Fibroblast of skin of back (primary cell): ENCODE results near the gene CSTPP1.
A peak's percentile ranks its signal among the peaks of the same experiment; 100 is the strongest.
"Not testable (repeated sequence)": the region's sequence is repeated elsewhere in the genome, so short reads cannot be mapped to it uniquely, and the experiment has no call there.

ENCODE experiments used
- DNase-seq: peaks from one replicate; pipeline ENCODE4 v3.0.0-alpha.2; 2013

CSTPP1 gene

DNA sequence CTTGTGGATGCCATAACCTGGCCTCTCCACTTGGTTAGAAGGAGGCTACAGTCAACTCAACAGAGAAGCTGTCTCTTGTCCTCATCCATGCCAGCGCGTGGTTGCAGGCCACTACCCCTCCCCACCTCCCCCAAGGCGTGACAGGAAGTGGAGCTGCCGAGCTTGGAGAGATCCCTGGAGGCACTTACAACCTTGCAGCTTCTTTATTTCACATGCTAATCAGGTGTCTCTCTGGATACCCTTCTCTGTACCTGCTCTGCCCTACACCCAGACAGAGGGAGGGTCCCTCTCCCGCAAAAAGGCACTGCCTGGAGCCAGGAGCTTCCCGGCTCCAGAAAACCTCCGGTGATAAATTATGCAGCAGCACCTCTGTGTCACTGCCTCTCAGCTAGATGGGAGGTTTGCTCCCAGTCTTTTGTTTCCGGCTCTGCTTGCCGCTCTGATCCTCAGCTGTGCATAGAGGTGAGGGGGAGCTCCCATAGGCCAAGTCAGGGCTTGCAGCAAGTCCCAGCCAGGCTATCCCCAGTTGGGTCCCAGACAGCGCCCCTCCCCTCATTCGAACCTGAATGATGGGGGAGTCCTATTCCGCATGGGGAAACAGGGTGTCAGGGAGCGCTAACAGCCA lies 23.9 kb upstream of the CSTPP1 start:
- DNase-seq: peak; percentile 33

DNA sequence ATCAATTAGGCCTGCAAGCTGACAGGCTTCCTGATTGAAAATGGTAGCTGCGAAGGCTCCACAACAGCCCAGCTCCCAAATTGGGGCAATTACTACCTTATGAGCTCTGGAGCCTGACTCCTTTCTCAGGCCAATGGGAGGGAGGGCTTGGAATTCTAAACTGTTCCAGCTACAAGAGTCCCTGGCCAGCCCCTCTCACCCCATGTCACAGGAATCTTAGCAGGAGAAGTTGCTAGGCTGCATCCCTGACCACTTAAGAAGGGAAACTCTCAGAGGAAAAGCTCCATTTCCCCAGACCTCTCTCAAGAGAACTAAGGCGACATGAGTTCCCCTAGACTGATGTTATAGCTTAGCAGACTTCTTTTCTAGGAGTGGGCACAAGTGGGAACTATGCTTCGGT lies 23.1 kb upstream of the CSTPP1 start:
- DNase-seq: no peak

DNA sequence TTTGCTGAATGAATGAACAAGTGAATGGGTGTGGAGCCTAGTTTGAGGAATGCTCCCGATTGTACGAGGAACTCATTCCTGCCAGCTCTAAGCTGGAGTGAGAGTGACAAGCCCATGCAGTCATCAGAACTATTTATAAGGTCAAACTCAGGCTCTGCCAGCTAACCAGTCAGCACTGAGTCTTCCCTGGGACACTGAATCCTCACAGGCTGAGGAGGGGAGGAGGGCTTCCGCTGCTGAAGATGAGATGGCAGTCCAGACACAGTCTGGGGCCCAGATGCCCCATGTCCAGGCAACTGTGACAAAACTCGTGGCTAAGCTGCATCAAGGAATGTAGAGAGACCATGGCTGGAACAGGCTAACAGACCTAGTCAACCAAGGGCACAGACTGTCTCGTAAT lies 22.2 kb upstream of the CSTPP1 start:
- peak; percentile 79 for DNase-seq

DNA sequence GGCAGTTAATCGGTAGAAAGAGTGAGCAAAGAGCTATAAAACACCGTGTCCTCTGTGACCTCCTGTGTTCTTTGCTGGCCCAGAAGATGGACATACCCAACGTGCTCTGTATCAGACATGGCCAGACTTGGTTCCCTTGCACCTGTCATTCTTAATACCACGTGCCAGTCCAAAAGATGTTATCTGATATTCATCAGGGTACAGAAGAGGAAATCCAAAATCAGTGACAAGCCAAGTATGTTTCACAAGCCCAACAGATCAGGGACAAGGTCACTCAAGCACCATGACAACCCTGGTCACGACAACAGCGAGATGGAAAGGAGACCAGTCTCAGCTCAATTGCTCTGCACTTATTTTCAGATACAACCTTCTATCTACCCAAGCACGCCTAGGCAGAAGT lies 21.7 kb upstream of the CSTPP1 start:
- DNase-seq: no peak

DNA sequence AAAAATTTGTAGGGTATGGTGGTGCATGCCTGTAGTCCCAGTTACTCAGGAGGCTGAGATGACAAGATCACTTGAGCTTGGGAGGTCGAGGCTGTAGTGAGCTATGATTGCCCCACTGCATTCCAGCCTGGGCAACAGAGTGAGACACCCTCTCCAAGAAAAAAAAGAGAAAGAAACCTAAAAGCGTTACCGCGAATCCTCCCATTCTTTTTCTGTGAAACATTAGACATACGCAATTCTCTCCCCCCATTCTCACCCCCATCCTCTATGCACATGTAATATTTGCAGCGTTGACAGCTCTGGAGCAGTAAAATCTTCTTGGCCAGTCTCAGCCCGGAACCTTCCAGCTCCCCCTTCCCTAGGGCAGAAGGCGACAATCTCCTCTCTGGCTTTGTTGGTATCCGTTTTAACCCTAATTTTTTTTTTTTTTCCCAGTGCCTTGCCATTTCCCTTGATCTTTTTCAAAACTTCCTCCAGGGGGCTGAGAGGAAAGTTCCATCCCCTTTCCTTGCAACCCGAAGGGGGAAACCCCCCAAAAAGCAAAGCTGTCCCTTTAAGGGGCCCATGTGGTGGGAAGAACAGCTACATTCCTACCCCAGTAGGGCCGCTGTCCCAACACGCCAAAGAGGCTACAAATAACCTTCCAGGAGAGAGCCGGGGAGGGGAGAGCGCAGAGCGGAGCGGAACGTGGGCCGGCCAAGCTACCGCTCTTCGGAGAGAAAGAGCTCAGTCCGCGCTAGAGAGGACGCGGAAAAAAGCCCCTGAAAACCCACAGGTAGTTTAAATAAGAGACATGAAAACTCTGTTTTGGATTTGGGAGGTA lies 20.1 kb upstream of the CSTPP1 start:
- peak; percentile 79 for DNase-seq

DNA sequence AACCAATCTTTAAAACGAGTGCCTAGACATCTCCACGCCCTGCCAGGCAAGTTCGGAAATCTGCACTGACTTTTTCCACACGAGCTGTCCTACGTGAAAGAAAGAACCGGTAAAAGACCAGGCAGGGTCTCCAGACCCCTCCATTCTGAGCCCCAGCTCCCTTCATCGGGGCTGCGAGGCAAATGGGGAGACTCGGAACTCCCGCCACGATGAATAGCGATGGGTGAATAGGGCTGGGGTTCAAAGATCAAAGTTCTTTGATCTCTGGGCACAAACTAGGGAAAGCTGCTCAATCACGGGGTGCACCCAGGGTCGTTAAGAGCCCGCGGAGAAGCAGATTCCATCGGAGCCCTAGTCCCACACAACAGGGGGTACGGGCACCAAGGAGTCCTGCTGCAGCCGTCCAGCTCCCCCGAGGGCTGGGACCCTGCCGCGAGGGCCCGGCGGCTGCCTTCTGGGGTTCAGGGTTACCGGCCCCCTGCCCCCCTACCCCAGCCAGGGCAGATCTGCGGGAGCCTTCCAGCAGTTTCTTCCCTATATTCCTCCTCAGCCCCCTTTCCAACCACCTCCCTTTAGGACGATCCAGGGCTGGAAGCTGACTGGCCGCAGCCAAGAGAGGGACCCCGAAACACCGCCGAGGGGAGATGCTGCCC lies 19.3 kb upstream of the CSTPP1 start:
- no peak for DNase-seq

DNA sequence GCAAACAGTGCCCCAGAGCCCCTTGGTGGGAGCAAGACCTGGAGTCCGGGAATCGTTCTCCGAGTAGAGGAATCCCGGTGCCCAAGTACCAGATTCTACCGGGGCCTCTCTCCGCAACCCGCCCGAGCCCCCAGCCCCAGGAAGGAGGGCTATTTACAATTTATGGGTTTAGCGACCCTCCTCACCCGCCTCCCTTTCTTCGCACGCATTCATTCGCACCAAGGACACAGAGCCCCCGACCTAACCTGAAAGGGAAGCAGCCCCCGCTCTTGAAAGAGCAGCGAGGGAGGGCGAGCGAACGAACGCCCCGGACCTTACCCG lies 18.8 kb upstream of the CSTPP1 start:
- DNase-seq: no peak

DNA sequence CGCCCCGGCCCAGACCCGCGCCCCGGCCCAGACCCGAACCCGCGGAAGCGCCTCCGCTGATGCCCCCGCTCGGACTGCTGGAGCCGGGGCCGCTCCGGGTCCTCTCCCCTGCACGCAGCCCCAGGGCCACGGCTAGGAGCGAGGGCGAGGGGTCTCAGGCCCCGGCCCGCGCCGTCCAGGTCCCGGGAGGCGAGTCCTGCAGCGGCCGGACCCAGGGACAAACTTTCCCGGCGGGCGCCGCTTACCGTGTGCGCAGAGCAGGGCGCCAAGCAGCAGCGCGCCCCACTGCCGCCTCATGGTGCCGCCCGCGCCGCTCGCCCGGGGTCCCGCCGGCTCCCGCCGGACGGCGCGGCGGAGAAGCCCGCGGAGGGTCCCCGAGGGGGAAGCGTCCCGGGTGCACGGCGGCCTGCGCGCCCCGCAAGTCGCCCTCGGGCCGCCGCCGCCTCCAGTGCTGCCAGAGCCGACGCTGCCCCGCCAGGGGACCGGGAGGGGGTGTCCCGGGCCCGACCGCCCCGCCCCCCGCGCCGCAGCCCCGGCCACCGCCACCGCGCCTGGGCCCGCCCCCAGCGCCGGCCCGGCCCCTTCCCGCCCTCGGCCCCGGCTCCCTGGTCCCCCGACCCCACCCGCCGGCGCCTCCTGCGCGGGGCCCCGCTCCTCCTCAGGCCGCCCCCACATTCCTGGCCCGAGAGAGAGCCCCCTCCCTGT lies 18.3 kb upstream of the CSTPP1 start, which contains the start of gene LRP4:
LRP4 (minus strand) TSS at position 468 of the 705 bp plus-strand sequence; CDS start at position 297, 171 bp downstream.
- peak; percentile 43 for DNase-seq

DNA sequence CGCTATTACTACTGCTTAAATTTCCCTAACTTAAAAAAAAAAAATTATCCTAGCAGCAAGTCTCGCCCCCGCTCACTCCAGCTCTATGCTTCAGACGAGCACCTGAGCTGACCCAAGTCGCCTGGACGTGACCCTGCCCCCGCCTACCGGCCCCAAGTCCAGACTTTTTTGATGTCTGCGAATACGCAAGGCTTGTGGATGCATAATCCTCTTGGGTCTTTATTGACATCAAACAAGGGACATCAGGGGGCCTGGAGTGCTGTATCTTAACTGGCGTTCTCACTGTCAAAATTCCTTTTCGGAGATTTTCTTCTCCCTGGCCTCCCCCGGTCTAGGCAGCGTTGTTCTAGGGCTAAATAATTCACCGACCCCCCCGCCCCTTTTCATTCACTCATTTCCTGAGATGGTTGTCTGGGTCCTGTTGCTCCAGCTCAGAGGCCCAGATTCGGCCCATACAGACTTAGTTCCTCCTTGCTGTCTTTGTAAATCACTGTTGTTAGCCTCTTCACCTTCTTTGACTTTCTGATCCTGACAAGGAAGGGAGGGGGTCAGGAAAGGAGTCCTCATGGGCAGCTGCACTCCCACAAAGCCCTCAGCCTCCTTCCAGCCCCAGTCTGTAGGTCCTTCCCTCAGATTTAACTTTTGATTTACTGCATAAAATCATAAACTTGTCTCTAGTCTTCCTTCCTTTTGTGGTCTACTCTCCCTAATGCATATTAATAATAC lies 17.6 kb upstream of the CSTPP1 start:
- no peak for DNase-seq

DNA sequence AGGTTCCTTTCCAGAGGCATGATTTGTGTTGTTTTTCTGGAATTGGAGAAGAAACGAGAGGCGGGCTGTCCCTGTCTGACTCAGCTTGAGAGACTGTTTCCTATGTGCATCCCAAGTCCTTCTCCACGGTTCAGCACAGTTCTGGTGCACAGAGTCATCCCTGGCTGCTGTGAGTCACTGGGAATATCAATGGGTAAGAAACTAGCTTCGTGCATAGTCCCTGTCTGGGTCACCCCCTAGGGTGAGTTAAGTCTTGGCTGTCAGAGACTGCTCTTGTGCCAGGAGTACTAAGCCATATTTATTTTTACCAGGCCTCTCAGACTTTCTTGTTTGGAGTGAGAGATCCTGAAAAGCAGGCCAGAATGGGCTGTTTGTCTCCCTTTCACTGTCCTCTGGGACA lies 15.8 kb upstream of the CSTPP1 start:
- DNase-seq: peak; percentile 100

DNA sequence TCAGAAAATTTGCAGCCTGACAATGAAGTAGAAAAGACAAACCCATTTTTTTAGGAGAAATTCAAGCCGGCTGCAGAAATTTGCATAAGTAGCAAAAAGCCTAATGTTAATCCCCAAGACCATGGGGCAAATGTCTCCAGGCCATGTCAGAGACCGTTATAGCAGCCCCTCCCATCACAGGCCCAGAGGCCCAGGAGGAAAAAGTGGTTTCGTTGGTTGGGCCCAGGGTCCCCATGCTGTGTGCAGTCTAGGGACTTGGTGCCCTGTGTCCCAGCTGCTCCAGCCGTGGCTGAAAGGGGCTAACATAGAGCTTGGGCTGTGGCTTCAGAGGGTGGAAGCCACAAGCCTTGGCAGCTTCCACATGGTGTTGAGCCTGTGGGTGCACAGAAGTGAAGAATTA lies 8.6 kb upstream of the CSTPP1 start:
- not testable (repeated sequence) for DNase-seq

DNA sequence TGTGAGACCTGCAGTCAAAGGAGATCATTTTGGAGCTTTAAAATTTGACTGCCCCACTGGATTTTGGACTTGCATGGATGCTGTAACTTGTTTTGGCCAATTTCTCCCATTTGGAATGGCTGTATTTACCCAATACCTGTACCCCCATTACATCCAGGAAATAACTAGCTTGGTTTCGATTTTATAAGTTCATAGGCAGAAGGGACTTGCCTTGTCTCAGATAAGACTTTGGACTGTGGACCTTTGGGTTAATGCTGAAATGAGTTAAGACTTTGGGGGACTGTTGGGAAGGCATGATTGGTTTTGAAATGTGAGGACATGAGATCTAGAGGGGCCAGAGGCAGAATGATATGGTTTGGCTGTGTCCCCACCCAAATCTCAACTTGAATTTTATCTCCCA lies 7.9 kb upstream of the CSTPP1 start:
- not testable (repeated sequence) for DNase-seq

DNA sequence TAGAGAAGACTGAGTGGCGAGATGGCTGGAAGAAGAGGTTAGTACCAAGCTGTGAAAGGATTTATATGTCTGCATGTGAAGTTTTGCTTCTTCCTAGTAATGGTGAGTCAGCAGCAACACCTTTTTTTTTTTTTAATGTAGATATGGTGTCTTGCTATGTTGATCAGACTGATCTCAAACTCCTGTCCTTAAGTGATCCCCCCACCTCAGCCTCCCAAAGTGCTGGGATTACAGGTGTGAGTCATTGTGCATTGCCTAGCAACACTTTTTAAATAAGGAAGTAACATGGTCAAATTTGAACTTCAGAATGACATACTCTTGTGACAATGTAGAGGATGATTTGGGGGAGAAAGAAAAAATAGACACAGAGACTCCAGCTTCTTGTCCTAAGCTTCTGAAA lies 6.5 kb upstream of the CSTPP1 start:
- DNase-seq: peak; percentile 66

DNA sequence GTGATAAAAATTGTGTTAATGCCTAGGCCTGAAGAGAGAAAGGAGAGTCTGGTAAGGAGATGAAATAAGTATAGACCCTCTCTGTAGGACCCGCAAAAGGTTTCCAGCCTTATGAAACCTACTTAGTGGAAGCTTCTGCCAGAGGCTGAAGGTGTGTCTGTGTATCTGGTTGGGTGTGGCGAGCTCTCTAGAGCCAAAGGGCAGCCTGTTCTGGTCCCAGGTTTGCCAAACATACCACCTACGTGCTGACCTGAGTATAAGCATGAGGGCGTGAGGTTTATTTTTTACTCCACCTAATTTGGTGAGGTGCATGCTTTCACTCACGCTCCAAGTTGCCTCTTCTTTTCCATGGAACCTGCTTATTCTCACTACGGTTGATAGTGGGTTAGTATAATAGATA lies 5.6 kb downstream of the CSTPP1 start:
- no peak for DNase-seq

DNA sequence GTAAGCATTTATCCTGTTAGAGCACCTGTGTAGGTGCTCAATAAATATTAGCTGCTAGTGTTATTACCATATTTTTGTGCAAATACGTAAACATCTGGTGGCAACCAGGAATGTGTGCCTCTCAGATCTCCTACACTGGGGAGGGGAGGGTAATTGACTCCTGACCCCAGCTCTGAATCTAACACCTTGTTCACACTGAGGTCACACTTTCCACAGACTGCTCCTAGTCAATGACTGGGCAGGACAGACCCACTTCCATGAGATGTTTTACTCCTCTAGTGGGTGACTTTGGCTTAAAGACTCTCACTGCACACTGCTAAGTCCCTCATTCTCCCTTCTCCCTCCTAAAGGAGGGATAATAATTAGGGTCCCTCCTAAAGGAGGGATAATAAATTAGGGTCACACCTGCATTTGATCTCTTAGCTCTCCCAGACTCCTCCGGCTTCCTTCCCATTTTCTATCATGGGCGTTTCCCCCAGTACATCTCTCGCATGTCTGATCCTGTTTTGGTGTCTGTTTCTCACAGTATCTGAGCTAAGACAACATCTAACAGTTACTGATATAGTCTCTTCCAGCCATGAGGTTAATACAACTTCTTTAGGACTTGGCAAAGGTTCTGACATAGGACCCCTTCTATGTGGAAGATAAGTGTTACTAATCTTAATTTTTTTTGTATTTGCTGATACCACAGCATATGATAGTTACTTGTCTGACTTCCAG lies 8.0 kb downstream of the CSTPP1 start:
- no peak for DNase-seq

DNA sequence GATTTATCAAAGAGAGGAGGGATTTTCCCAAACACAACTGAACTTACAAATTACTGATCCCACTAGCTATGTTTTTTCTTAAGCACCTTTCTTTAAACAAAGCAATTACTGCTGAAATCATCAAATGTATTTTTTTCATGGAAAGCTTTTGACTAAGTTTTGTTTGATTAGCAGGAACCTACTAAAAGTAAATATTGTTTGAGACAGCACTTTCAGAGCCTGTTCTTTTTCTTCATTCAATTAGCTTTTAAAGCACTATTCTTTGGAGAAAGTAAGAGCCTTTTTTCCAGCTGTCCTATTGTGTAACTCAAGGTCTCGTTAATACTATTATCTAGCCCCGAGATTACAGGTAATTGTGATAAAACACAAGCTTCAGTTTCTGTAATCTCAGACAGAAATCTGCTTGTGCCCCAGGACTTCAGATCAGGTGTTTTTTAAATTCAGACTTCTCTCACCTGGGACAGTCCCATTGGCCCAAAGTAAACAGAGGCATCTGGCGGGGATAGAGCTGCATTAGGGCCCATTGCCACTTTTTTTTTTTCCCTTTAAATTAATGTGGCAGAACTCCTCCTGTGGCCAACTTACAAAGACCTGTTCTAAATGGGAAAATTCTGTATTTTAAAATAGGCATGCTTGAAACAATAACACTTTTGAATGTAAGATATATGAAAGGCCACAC lies 11.0 kb downstream of the CSTPP1 start:
- no peak for DNase-seq

DNA sequence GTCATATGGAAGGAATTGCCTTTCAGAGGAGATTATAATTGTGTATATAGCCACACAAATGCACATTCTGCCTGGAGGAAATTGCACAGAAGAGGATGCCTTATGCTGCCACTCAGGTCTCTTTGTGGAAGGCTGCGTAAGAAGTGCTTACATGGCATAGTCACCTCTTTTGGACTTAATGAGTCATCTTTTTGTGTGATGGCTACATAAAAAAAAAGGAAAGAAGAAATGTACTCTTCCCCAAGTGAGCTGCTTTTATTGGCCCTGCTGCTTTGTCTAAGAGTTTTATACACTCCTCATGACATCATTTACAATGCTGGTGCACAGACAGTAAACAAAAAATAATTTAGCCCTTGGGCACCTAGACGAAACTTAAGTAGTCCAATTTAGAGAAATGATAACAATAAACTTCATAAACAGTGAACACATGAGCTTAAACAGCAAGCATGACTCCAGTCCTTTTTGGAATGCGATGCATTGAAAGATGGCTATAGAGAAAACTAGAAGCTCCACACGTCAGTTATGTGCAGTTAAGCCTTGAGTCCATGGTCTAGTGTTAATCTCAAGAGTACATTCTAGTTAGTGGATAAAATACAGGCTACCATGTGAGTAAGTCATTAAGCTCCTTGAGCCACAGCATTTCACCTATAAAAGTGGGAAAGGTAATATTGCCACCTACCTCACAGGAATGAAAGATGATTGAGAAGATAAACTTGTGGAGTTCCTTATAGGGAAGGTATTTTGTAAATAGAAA lies 12.0 kb downstream of the CSTPP1 start:
- peak; percentile 80 for DNase-seq

DNA sequence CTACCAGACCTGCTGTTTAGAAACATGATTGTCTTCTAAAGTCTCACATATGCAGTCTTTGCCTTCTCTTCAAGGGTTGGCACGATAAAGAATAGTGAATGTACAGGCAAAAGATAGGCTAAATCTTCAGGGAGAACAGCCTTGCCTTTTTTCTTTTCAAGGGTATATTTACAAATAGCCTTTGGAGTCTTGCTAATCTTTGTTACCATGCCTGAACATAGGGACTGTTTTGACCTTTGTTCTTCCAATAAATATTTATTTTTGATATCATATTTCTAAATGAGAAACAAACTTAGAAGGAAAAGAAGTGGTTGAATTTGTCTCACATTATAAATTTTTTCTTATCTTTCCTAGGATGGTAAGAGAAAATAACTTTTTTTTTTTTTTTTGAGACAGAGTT lies 12.7 kb downstream of the CSTPP1 start:
- no peak for DNase-seq

DNA sequence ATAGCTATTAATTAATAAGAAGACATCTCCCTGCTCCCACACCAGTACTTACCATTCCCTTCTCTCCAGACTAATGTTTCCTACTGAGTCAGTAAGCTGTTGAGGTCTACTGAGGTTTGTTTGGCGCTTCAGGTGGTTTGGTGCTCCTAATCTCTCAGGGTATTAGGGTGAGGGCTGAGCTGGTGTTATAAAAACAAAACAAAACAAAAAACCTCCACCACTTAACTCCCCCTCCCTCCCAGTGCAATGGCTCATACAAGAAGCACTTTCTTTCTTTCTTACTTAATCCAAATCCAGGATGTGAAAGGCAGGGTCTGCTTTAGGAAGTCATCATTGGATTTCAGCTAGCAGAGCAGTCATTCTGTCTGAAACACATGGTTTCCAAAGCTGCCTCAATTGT lies 15.3 kb downstream of the CSTPP1 start:
- DNase-seq: no peak

DNA sequence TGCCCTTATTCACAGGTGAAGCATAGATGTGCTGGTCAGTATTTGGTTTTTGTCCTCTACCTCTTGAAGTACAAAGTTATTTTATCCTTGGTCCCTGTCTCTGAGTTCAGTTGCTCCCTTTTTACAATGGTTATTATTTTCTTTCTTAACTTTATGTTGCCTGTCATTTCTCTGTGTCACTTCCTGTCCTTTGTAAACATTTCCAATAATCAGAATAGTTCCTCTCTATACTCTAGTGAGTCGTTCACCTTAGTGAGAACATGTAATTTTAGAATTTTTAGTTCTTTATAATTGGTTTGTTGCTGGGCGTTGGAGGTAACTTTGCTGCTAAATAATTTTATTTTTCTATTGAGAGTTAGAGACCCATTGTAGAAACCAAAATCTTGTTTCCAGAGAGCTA lies 16.0 kb downstream of the CSTPP1 start:
- DNase-seq: no peak

DNA sequence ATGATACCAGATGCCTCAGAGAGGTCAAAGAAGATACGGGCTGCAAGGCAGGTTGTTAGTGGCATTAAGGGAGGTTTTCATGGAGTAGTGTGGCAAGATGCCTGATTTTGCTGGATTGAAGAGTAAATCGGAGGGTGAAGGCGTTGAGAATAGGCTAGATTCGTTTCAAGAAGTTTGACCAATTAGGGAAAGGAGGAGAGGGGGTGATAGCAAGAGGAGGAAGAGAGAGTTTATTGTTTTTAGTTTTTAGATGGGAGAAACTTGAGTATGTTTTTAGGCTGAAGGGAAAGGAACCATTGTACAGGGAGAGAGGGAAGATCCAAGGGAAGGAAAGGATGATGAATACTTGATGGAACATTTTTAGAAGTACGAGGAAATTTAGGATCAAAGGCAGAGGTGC lies 16.5 kb downstream of the CSTPP1 start:
- no peak for DNase-seq
